Smooth muscle cell (in vitro differentiated cells): ENCODE data around the gene EPHB2. TPM values are rescaled to one million over a fixed set of nuclear protein-coding genes. Genes with fewer than 3 reads are reported as not detected.

Source experiments
- DNase-seq: peaks from one replicate; lab custom pipeline; 2025; ENCODE audit not compliant: unreplicated experiment; lab: John Stamatoyannopoulos, UW
- H2AFZ ChIP-seq: fragments of 200-600 bp; sonication (generic); 2 replicates; pipeline ENCODE4 v1.6.0; 2016; ENCODE audit warnings: antibody characterized with exemption, low read depth, mild to moderate bottlenecking
- H3F3A ChIP-seq: fragments of 200-600 bp; sonication (generic); 2 replicates; pipeline ENCODE4 v1.6.0; 2017; ENCODE audit warnings: antibody characterized with exemption, low read depth
- H3K27ac ChIP-seq: fragments of 200-600 bp; sonication (generic); 2 replicates; pipeline ENCODE4 v1.5.1; 2016; ENCODE audit warnings: low read depth, mild to moderate bottlenecking
- H3K27me3 ChIP-seq: fragments of 200-600 bp; sonication (generic); 2 replicates; pipeline ENCODE4 v1.6.1; 2016; ENCODE audit warnings: low read depth, mild to moderate bottlenecking
- H3K36me3 ChIP-seq: fragments of 200-600 bp; sonication (generic); 2 replicates; pipeline ENCODE4 v1.5.1; 2016; ENCODE audit warnings: low read depth
- H3K4me1 ChIP-seq: fragments of 200-600 bp; sonication (generic); 2 replicates; pipeline ENCODE4 v1.5.1; 2016; ENCODE audit warnings: low read depth
- H3K4me2 ChIP-seq: fragments of 200-600 bp; sonication (generic); 2 replicates; pipeline ENCODE4 v1.6.0; 2016; ENCODE audit warnings: mild to moderate bottlenecking
- H3K4me3 ChIP-seq: fragments of 200-600 bp; sonication (generic); 2 replicates; pipeline ENCODE4 v1.5.1; 2016; ENCODE audit warnings: mild to moderate bottlenecking
- H3K79me2 ChIP-seq: fragments of 200-600 bp; sonication (generic); 2 replicates; pipeline ENCODE4 v1.6.0; 2016; ENCODE audit warnings: low read depth, mild to moderate bottlenecking
- H3K9ac ChIP-seq: fragments of 200-600 bp; sonication (generic); 2 replicates; pipeline ENCODE4 v1.6.0; 2016; ENCODE audit warnings: low read depth
- H3K9me3 ChIP-seq: fragments of 200-600 bp; sonication (generic); replicated peaks from 2 replicates; pipeline ENCODE4 v1.5.1; 2016; ENCODE audit warnings: low read depth
- H4K20me1 ChIP-seq: fragments of 200-600 bp; sonication (generic); 2 replicates; pipeline ENCODE4 v1.6.0; 2016; ENCODE audit warnings: low read depth
- WGBS: methylation state at CpG from one replicate; pipeline ENCODE4 v1.1.7; 2016; ENCODE audit warnings: low lambda C conversion rate; 5-methylcytosine and 5-hydroxymethylcytosine counted together
- polyA plus RNA-seq: library from polyadenylated mRNA; unstranded; fragments of >200 nt; fragmentation: Nextera tagmentation; extraction: Ambion mirVana; gene quantifications from 2 replicates; pipeline ENCODE4 v1.2.1, GENCODE V29; 2016
- total RNA-seq: library from RNA; depleted of rRNA; stranded (reverse); fragments of >200 nt; gene quantifications from 2 replicates; pipeline ENCODE4 v1.2.3, GENCODE V29; 2014
- TF ChIP-seq, protein P1 (sequence below): fragments of 200-600 bp; sonication (generic); IDR thresholded peaks from 2 replicates; pipeline ENCODE4 v1.5.1; 2017; ENCODE audit warnings: borderline replicate concordance, mild to moderate bottlenecking, antibody characterized with exemption; ENCODE audit not compliant: insufficient read depth, poor library complexity, severe bottlenecking

Gene EPHB2
- total and polyA plus RNA-seq, 2 experiments from 2014 or later = 1.1 to 6.7 TPM

DNA sequence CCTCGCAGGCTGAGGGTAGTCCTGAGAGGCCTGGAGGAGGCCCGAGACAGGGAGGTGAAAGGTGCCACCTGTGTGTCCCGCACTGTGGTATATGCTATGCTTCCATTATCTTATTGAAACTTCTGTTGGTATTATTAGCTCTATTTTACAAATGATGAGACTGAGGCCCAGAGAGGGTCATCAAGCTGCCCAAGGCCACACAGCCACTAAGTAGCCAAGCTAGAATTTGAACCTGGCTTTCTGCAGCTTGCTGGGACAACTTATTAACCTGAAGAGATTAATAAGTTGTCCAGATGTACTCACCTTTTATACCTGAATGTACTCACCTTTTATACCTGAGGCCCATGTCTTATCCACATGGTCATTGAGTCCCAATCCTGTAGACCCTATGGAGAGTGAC, 83.0 kb downstream of the EPHB2 start:
- Histone ChIP-seq H3K4me3 (no peak overlapping the region), H3K79me2 (no peaks in the 10 kb centered on the region), H3K4me1 (peaks cover 8% of the 10 kb centered on the region), H3K27ac (no peak overlapping the region), H3K9ac (no peak overlapping the region), H3K36me3 (no peaks in the 10 kb centered on the region), H3K4me2 (no peak overlapping the region), H2AFZ (no peak overlapping the region), H4K20me1 (peaks cover 10% of the 10 kb centered on the region), H3F3A (no peaks in the 10 kb centered on the region), H3K27me3 (peaks cover 84% of the 10 kb centered on the region), H3K9me3 (no peaks in the 10 kb centered on the region)
- TF ChIP-seq, protein P1, sequence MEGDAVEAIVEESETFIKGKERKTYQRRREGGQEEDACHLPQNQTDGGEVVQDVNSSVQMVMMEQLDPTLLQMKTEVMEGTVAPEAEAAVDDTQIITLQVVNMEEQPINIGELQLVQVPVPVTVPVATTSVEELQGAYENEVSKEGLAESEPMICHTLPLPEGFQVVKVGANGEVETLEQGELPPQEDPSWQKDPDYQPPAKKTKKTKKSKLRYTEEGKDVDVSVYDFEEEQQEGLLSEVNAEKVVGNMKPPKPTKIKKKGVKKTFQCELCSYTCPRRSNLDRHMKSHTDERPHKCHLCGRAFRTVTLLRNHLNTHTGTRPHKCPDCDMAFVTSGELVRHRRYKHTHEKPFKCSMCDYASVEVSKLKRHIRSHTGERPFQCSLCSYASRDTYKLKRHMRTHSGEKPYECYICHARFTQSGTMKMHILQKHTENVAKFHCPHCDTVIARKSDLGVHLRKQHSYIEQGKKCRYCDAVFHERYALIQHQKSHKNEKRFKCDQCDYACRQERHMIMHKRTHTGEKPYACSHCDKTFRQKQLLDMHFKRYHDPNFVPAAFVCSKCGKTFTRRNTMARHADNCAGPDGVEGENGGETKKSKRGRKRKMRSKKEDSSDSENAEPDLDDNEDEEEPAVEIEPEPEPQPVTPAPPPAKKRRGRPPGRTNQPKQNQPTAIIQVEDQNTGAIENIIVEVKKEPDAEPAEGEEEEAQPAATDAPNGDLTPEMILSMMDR = no peak
- 92% methylated on average over 3 of the region's 3 CpGs for WGBS
- DNase-seq = no peak

DNA sequence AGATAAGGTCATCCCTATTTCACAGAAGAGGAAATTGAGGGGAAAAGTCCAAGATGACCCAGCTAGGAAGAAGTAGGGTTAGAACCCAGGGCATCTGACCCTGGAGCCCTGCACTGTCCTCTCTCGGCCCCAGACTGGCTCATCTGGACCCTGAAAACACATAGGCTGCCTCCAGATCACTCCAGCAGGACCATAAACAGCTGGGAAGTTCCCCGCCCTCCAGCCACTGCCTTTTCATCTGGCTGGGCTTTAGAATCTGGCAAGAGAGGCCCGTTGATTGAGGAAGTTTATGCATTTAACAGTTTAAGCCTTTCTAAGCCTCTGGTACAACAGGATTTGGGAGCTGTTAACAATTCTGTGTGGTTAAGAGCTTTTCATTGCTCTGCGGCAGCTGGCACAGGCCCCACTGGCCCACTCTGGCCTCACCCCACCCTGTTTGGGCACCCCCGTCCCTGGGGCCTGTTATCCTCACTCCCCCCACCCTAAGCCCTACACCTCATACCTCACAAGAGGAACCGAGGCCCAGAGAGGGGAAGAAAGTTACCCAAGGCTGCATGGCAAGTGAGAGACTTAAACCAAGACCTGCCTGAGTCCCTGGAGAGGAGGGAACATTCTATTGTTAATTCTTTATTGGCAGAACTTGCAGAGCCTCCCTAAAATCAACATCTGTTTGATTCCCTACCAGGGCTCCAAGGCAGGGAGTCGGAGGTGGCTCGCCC, 84.2 kb downstream of the EPHB2 start:
- Histone ChIP-seq H2AFZ (no peak overlapping the region), H3K4me2 (no peak overlapping the region), H3K9ac (no peak overlapping the region), H3K4me3 (no peak overlapping the region), H4K20me1 (peaks cover 17% of the 10 kb centered on the region), H3F3A (no peaks in the 10 kb centered on the region), H3K4me1 (peaks cover 8% of the 10 kb centered on the region), H3K79me2 (no peaks in the 10 kb centered on the region), H3K27me3 (peaks cover 84% of the 10 kb centered on the region), H3K9me3 (no peaks in the 10 kb centered on the region), H3K36me3 (no peaks in the 10 kb centered on the region), H3K27ac (no peak overlapping the region)
- TF ChIP-seq, protein P1 = no peak
- WGBS = 26% methylated on average over 8 of the region's 8 CpGs
- peak; percentile 19 for DNase-seq

DNA sequence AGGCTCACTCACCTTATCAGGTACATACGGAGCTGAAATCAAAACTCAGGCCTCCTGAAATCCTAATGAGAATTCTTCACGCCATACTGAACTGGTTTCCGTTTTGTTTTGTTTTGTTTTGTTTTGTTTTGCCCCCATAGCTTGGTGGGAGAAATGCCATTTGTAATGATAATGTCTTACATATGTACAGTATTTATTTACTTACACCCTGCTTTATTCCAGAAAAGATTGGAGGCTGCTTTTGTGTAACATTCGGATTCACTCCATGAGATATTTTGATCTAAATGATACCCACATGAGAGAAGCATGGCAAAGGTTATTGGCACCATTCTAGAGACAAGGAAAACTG, 84.7 kb downstream of the EPHB2 start:
- WGBS = 77% methylated on average over 4 of the region's 4 CpGs
- Histone ChIP-seq H3K79me2 (no peaks in the 10 kb centered on the region), H3K4me2 (no peak overlapping the region), H3K36me3 (no peaks in the 10 kb centered on the region), H3K9me3 (no peaks in the 10 kb centered on the region), H3F3A (no peaks in the 10 kb centered on the region), H3K4me3 (no peak overlapping the region), H4K20me1 (peaks cover 17% of the 10 kb centered on the region), H3K4me1 (peaks cover 8% of the 10 kb centered on the region), H3K27ac (no peak overlapping the region), H3K9ac (no peak overlapping the region), H2AFZ (no peak overlapping the region), H3K27me3 (peaks cover 84% of the 10 kb centered on the region)
- no peak for DNase-seq
- TF ChIP-seq, protein P1 = no peak

DNA sequence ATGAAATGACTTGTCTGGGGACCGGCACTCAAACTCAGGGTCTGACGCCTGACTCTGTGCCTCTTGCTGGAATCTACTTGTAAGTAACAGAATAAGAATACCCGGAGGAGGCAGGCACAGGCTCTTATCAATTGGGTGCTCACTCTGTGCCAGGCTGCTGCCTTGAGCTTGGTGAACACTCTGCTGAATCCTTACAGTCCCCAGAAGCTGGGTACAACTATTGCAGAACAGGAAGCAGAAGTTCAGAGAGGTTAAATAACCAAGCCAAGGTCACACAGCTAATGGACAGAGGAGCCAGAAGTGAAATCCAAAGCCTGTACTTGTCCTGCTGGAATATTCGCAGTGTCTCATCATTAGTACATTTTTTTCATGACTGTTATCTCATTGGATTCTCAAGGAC, 86.0 kb downstream of the EPHB2 start:
- H4K20me1 ChIP-seq = peaks cover 21% of the 10 kb centered on the region
- no peak overlapping the region for H3K27ac ChIP-seq
- H3K9ac ChIP-seq = no peak overlapping the region
- peaks cover 13% of the 10 kb centered on the region for H3K4me1 ChIP-seq
- peaks cover 83% of the 10 kb centered on the region for H3K27me3 ChIP-seq
- H3F3A ChIP-seq = no peaks in the 10 kb centered on the region
- no peak overlapping the region for H3K4me3 ChIP-seq
- H3K79me2 ChIP-seq = no peaks in the 10 kb centered on the region
- no peaks in the 10 kb centered on the region for H3K36me3 ChIP-seq
- no peak overlapping the region for H2AFZ ChIP-seq
- H3K9me3 ChIP-seq = no peaks in the 10 kb centered on the region
- WGBS = 93% methylated on average over 4 of the region's 4 CpGs
- TF ChIP-seq, protein P1 = no peak
- DNase-seq = no peak
- no peak overlapping the region for H3K4me2 ChIP-seq
